Measurements from ENCODE around the gene NEU3.

DNA sequence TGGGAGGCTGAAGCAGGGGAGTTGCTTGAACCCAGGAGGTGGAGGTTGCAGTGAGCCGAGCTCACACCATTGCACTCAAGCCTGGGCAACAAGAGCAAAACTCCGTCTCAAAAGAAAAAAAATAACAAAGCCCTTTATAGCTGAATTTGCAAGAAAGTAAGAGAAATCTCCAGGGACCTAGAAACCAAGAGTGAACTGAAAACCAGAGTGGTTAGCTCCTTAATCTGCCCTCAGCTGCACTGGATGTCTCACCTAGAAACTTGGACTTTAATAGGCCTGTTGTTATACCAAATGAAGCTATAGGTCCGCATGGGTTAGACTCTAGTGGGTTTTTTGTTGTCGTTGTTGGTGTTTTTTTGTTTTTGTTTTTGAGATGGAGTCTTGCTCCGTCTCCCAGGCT is 4.1 kb downstream of the NEU3 start:
- no peak for TF ChIP-seq POLR2A (IDR thresholded peaks at IDR 0.05)
- no peak for TF ChIP-seq CTCF (IDR thresholded peaks at IDR 0.05)
